Caco-2 (cell line): Measurements from ENCODE around the gene DNAJB14. TPM values are rescaled to one million over a fixed set of nuclear protein-coding genes. Genes with fewer than 3 reads are reported as not detected.

Experiments
- BruUV-seq: library from RNA; stranded (reverse); fragments of 400-500 nt; replicated peaks from 2 replicates; lab custom pipeline; 2021; lab: Mats Ljungman, UMichigan
- CTCF ChIA-PET: fragments of 300-600 bp; sonication (Branson Sonifier 250); formaldehyde crosslinking; loops from one replicate; lab custom pipeline; 2022; ENCODE audit warnings: antibody characterized with exemption; lab: Charles Lee
- POLR2A ChIA-PET: fragments of 300-600 bp; sonication (Branson Sonifier 250); formaldehyde crosslinking; loops from one replicate; lab custom pipeline; 2022; ENCODE audit warnings: antibody characterized with exemption; lab: Charles Lee
- DNase-seq, 2 experiments: peaks; one replicate each; pipeline versions ENCODE4 v3.0.0 to v3.0.0-alpha.2; 2020 to 2022
- H3K27me3 ChIP-seq: replicated peaks from 2 replicates; pipeline ENCODE4 v1.6.0; 2011; ENCODE audit warnings: low read length; ENCODE audit not compliant: control insufficient read depth, insufficient read depth
- H3K36me3 ChIP-seq: 2 replicates; pipeline ENCODE4 v1.5.1; 2011; ENCODE audit warnings: low read length; ENCODE audit not compliant: control insufficient read depth, insufficient read depth
- H3K4me1 ChIP-seq: fragments of 250-450 bp; sonication (Bioruptor Pico); 2 replicates; pipeline ENCODE4 v1.5.1; 2020; ENCODE audit warnings: mild to moderate bottlenecking
- H3K4me3 ChIP-seq: 2 replicates; pipeline ENCODE4 v1.5.1; 2011; ENCODE audit warnings: low read depth, mild to moderate bottlenecking, control low read depth, low read length
- H3K9me3 ChIP-seq: fragments of 250-450 bp; sonication (Bioruptor Pico); 2 replicates; pipeline ENCODE4 v1.5.1; 2020; ENCODE audit warnings: mild to moderate bottlenecking, moderate library complexity
- H3K27ac Mint-ChIP-seq: one replicate; pipeline ENCODE4 v1.8.0; 2022; ENCODE audit warnings: mixed read lengths; ENCODE audit not compliant: unreplicated experiment
- H3K27me3 Mint-ChIP-seq: one replicate; pipeline ENCODE4 v1.8.0; 2022; ENCODE audit warnings: mixed read lengths; ENCODE audit not compliant: insufficient read depth, unreplicated experiment
- H3K36me3 Mint-ChIP-seq: one replicate; pipeline ENCODE4 v1.8.0; 2022; ENCODE audit warnings: mild to moderate bottlenecking, mixed read lengths; ENCODE audit not compliant: insufficient read depth, unreplicated experiment
- H3K4me1 Mint-ChIP-seq: one replicate; pipeline ENCODE4 v1.8.0; 2022; ENCODE audit warnings: low read depth, mixed read lengths; ENCODE audit not compliant: unreplicated experiment
- H3K4me3 Mint-ChIP-seq: one replicate; pipeline ENCODE4 v1.8.0; 2022; ENCODE audit warnings: mild to moderate bottlenecking, moderate library complexity, mixed read lengths; ENCODE audit not compliant: unreplicated experiment
- H3K9me3 Mint-ChIP-seq: one replicate; pipeline ENCODE4 v1.8.0; 2022; ENCODE audit warnings: mixed read lengths; ENCODE audit not compliant: unreplicated experiment
- CTCF ChIP-seq, 2 experiments: fragments of 200-600 bp in 1 of 2; IDR thresholded peaks; 1 replicate in 1 of 2; 2 replicates in 1 of 2; pipeline versions ENCODE4 v1.5.1 to v1.8.0; 2011 to 2022; ENCODE audit warnings: antibody characterized with exemption in 1 of 2, control low read depth in 1 of 2, inconsistent platforms in 1 of 2, low read depth in 1 of 2, low read length in 1 of 2, mild to moderate bottlenecking in 1 of 2, moderate library complexity in 1 of 2; ENCODE audit not compliant: insufficient read depth in 1 of 2, severe bottlenecking in 1 of 2, unreplicated experiment in 1 of 2
- intact Hi-C: fragments of 100-400 bp; cut with micrococcal nuclease; formaldehyde crosslinking; loops from one replicate; pipeline ENCODE4 v1.10.0; 2022; ENCODE audit not compliant: unreplicated experiment
- total RNA-seq: library from RNA; stranded (reverse); gene quantifications from 2 replicates; pipeline ENCODE4 v1.2.3, GENCODE V29; 2022

The DNAJB14 gene
- total RNA-seq, 1 experiment from 2014 or later, result 37.3 TPM

- Histone ChIP-seq H3K36me3 (no peaks in the 10 kb centered on the region), H3K4me1 (no peaks in the 10 kb centered on the region), H3K4me3 (no peak overlapping the region), H3K27me3 (no peaks in the 10 kb centered on the region), H3K9me3 (no peaks in the 10 kb centered on the region)
- Mint-ChIP-seq H3K4me3 (no peak overlapping the region), H3K9me3 (no peaks in the 10 kb centered on the region), H3K27ac (no peak overlapping the region), H3K36me3 (no peaks in the 10 kb centered on the region), H3K4me1 (no peaks in the 10 kb centered on the region), H3K27me3 (peaks cover 15% of the 10 kb centered on the region)
- DNase-seq, result no peak
- no TSS peak for BruUV-seq
- intact Hi-C loops, result no loop called here
- ChIA-PET POLR2A (no interaction called here), CTCF (no interaction called here)
- no peak for TF ChIP-seq CTCF (IDR thresholded peaks at IDR 0.05; ENCODE audit: insufficient read depth in 1 of 2, low read depth in 1 of 2, low read length in 1 of 2, severe bottlenecking in 1 of 2, unreplicated experiment in 1 of 2)
These were observed 40.4 kb upstream of the DNAJB14 start for GRCh38 chr4:99986792-99987191.

- no TSS peak for BruUV-seq
- H3K27me3 Mint-ChIP-seq, result peaks cover 17% of the 10 kb centered on the region
- no peaks in the 10 kb centered on the region for H3K27me3 ChIP-seq
These were observed 37.0 kb upstream of the DNAJB14 start for GRCh38 chr4:99983289-99983943.

GRCh38 chr4:99979872-99980271, 33.5 kb upstream of the DNAJB14 start:
- no peaks in the 10 kb centered on the region for H3K36me3 ChIP-seq
- H3K27me3 Mint-ChIP-seq, result peaks cover 11% of the 10 kb centered on the region
- no peaks in the 10 kb centered on the region for H3K36me3 Mint-ChIP-seq
- H3K4me3 ChIP-seq, result no peak overlapping the region
- H3K27ac Mint-ChIP-seq, result no peak overlapping the region
- H3K9me3 Mint-ChIP-seq, result no peaks in the 10 kb centered on the region
- no peaks in the 10 kb centered on the region for H3K4me1 Mint-ChIP-seq
- no peaks in the 10 kb centered on the region for H3K4me1 ChIP-seq
- ChIA-PET CTCF (no interaction called here), POLR2A (no interaction called here)
- DNase-seq, result no peak
- no TSS peak for BruUV-seq
- intact Hi-C loops, result no loop called here
- no peak overlapping the region for H3K4me3 Mint-ChIP-seq
- no peaks in the 10 kb centered on the region for H3K27me3 ChIP-seq
- H3K9me3 ChIP-seq, result no peaks in the 10 kb centered on the region
- TF ChIP-seq CTCF (IDR thresholded peaks at IDR 0.05; ENCODE audit: insufficient read depth in 1 of 2, low read depth in 1 of 2, low read length in 1 of 2, severe bottlenecking in 1 of 2, unreplicated experiment in 1 of 2), result no peak

More at GRCh38 chr4:99983289-99983943, 37.0 kb upstream of the DNAJB14 start:
- no peak for TF ChIP-seq CTCF (IDR thresholded peaks at IDR 0.05; ENCODE audit: insufficient read depth in 1 of 2, low read depth in 1 of 2, low read length in 1 of 2, severe bottlenecking in 1 of 2, unreplicated experiment in 1 of 2)
- DNase-seq, result no peak
- Histone ChIP-seq H3K4me3 (no peak overlapping the region), H3K4me1 (no peaks in the 10 kb centered on the region), H3K9me3 (no peaks in the 10 kb centered on the region), H3K36me3 (no peaks in the 10 kb centered on the region)
- ChIA-PET CTCF (no interaction called here), POLR2A (no interaction called here)
- Mint-ChIP-seq H3K36me3 (no peaks in the 10 kb centered on the region), H3K4me1 (no peaks in the 10 kb centered on the region), H3K9me3 (no peaks in the 10 kb centered on the region), H3K27ac (no peak overlapping the region), H3K4me3 (no peak overlapping the region)
- intact Hi-C loops, result no loop called here
